HG03521 (cell line): ENCODE data around the gene TRIM47.

Experiments
- ATAC-seq: cut with Tn5 transposase; IDR thresholded peaks from one replicate; pipeline ENCODE4 v1.9.1; 2021; ENCODE audit warnings: mild to moderate bottlenecking, moderate library complexity; ENCODE audit not compliant: unreplicated experiment

The TRIM47 gene, protein sequence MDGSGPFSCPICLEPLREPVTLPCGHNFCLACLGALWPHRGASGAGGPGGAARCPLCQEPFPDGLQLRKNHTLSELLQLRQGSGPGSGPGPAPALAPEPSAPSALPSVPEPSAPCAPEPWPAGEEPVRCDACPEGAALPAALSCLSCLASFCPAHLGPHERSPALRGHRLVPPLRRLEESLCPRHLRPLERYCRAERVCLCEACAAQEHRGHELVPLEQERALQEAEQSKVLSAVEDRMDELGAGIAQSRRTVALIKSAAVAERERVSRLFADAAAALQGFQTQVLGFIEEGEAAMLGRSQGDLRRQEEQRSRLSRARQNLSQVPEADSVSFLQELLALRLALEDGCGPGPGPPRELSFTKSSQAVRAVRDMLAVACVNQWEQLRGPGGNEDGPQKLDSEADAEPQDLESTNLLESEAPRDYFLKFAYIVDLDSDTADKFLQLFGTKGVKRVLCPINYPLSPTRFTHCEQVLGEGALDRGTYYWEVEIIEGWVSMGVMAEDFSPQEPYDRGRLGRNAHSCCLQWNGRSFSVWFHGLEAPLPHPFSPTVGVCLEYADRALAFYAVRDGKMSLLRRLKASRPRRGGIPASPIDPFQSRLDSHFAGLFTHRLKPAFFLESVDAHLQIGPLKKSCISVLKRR

DNA sequence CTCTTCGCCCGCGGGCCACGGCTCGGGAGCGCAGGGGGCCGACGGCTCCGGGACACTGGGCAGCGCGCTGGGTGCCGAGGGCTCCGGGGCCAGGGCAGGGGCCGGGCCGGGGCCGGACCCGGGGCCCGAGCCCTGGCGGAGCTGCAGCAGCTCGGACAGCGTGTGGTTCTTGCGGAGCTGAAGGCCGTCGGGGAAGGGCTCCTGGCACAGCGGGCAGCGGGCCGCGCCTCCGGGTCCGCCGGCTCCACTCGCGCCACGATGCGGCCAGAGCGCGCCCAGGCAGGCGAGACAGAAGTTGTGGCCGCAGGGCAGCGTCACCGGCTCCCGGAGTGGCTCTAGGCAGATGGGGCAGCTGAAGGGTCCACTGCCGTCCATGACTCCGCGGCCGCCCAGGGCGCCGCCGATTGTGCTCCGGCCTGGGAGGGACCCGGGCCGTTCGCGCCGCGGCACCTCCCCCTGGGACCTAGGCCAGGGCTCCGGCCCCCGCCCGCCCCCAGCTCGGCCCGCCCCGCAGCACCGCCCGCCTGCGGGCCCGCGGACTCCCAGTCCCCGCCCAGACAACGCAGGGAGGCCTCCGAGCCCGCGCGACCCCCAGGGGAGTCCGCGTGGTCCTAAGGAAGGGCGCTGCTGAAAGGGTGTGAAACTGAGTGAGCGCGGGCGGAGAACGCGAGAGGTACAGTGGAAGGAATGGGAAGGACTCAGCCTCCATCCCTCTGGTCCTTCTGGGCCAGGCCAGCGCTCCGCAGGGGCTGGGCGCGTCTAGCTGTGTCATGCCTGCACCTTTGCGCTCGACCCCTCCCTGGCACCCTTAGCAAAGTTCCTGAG lies at the start of gene TRIM47:
TRIM47 (minus strand) TSS at position 408 of the 825 bp plus-strand sequence; CDS start at position 375, 33 bp downstream.
- peak; percentile 28 for ATAC-seq

DNA sequence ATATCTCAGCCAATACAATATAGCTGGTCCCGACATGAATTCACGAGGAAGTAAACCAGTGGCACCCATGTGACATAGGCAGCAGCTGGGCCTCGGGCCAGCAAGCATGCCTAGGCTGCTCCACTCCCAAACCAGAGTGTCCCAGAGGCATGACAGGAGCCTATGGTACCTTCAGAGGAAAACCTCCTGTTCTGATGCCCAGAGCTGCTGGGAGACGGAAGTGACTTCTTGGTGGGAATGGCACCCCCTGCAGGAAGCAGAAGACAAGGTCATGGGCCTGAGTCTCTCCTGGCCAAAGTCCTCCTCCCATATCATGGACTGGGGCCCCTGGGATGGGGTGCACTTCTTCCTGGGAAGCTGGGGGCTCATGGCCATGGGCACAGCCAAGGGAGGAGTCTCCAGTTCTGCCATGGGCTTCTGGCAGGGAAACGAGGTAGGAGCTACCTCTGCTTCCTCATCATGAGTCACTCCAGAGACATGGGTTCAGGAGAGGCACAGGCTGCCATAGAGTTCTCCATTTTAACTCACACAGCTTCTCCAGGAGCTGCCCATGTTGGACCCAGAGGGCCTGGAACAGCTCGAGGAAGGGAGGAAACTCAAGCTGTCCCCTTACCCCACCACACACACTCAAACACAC lies 49.0 kb upstream of the TRIM47 start:
- ATAC-seq = no peak

DNA sequence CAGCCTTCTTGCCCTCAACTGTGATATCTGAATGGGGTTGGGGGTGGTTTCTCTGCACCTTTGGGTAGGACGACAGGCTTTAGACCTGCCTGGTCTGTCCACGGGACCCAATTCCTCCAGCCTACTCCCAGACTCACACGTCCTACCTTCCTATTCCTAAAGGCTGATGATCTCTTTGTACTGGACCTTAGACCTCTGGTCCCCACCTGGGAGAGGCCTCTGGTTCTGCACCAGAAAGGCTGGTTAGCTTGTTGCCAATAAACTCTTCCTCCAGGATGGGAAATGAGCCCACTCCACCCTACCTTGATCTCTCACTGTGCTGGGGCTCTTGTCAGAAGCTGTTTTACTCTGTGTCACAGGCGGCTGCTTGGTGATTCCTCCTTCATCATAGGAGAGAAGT lies 48.1 kb upstream of the TRIM47 start:
- ATAC-seq = no peak

DNA sequence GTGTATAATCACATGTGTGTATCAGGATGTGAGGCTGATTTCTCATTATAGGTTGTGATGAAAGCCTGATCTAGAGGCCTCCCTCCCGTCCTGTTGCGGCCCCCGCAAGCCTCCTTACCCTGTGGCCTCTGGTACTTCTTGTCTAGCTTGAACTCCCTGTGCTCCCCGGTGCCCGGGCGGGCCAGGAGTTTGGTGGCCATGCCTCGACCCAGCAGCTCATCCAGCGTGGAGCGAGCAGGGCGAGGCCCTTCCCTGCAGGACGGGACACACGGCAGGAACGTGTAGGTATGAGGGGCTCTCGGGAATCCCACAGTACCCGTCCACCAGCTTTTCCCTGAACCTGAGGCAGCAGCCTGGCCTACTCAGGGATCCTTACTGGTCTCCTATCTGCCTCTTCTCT lies 47.5 kb upstream of the TRIM47 start:
- ATAC-seq = no peak

DNA sequence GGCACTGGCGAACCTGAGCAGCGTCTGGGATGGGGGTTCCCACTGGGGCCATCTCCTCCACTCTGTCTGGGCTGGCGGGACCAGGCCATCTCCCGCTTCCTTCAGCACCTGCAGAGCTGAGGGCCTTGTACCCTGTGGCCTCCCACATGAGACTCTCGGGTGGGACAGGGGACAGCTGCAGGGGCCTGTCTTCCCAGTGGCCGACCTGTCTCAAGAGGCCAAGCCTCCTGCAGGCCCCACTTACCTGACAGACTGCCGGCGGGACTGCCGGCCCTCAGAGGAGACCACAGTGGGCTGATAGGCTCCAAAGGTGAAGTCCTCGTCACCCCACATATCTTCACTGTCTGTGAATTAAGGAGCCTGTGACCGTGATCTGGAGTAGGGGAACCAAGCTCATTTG lies 46.7 kb upstream of the TRIM47 start:
- ATAC-seq = no peak

DNA sequence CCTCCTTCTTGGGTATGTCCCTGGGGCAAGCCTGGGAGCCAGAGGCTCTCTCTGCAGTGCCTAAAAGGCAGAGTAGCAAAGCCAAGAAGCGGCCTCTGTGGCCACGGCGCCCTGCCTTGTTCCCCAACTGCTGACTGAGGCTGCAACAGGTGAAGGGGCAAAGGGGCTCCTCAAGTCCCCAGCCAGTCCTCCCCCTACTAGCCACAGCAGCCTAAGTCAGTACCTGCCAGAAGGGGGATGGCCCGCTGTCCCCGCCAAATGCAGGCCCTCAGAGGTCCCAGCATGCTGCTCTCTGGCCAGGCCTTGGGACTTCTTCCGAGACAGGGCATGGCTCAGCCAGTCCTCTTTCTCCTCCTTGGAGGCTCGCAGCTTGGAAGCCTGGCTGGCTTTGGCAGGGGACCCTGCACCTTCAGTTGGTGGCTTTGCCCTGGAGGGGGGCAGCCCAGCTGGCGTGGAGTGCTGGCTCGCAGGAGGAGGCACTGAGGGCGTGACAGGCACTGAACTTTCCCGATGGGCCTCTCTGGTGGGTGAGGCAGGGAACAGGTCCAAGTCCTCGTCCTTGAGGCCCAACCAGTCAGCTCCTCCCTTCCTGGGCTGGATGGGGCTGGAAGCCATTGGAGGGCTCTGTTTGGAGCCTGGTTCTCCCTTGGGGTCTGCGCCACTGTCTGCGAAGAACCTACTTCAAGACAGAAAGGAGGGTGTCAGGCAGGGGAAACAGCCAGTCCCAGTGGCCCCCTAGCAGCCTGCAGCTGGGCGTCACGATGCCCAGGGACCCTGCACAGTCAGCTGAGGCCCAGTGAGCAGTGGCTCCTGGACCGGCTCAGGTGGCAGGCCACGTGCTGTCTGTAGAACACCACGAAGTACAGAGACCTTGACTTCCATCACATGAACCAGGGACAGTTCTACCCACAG lies 44.8 kb upstream of the TRIM47 start:
- no peak for ATAC-seq

DNA sequence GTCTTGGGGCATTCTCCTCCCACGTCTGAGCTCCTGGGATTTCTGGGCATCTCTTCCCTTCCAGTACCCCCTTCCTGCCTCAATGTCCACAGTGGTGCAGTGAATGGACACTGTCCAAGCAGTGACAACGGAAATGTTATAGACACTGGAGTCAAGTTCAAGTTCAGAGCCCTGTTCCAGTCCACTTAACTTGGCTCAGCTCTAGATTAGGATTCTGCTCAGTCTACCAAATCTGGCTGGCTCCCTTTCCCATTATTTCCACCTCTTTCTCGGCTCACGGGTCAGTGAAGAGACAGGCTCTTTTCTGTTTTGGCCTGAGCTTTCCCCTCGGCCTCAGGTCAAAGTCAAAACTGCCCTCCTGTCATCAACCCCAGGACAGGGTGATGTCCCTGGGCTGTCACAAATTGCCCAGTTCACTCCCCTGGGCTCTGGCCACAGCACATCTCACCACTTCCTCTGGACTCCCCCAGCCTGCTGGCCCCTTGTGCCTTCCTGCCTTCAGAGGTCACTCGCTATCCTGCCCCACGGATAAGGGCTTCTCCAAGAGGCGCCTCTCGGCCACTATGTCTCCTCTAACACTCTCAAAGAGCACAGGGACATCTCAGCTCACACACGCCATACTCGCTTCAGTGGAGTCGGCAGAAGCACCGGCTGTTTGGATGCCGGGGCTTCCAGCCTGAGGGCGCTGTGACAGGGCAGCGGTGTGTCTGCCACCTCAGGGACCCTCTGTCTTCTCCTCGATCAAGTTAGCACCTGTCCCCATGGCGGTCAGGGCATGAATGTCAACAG lies 44.0 kb upstream of the TRIM47 start:
- no peak for ATAC-seq

DNA sequence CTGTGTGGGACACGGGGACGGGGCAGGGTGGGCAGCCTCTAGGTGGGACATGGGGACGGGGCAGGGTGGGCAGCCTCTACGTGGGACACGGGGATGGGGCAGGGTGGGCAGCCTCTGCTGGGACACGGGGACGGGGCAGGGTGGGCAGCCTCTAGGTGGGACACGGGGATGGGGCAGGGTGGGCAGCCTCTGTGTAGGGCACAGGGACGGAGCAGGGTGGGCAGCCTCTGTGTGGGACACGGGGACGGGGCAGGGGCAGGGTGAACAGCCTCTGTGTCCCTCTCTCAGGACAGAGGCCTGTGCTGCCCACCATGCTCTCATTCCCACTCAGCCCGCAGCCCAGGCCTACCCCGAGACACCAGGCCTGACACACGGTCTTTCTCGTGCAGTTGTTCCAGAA lies 43.2 kb upstream of the TRIM47 start:
- ATAC-seq = no peak

DNA sequence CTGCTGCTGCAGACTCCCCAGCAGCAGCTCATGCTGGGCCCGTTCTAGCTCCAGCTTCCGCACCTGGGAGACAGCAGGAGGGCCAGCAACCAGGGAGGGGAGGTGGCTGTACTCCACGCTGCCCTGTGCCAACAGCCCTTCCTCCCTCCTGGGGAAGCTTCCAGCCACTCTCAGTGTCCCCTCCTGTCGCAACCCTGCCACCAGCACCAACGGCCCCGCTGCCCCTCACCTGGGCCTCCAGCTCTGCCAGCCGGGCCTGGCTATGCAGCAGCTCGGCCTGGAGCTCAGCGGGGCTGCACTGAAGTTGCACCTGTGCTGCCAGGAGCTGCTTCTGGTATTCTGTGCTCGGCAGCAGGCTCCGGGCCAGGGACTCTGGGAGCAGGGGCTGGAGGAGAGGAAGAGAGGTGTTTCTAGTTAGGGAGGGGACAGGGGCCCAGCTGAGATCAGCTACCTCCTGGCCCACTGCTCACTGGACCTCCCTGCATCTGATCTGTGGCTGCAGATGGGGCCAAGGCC lies 41.7 kb upstream of the TRIM47 start:
- no peak for ATAC-seq

DNA sequence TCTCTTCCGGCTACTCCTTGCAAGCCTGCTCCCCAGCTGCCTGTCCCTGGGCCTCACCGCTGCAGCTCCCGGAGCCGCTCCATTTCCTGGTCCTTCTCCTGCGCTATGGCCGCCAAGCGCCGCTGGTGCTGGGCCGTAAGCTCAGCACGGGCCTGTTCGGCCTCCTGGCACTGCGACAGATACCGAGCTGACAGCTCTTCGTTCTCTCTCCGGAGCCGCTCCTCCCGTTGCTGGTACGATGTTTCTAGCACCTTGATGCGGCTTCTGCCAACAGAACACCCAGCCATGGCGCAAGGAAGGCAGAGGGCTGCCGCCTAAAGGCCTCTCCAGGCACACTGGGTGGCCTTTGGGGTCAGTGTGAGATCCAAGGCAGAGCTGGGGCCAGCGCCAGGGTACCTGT lies 41.2 kb upstream of the TRIM47 start:
- ATAC-seq = no peak

DNA sequence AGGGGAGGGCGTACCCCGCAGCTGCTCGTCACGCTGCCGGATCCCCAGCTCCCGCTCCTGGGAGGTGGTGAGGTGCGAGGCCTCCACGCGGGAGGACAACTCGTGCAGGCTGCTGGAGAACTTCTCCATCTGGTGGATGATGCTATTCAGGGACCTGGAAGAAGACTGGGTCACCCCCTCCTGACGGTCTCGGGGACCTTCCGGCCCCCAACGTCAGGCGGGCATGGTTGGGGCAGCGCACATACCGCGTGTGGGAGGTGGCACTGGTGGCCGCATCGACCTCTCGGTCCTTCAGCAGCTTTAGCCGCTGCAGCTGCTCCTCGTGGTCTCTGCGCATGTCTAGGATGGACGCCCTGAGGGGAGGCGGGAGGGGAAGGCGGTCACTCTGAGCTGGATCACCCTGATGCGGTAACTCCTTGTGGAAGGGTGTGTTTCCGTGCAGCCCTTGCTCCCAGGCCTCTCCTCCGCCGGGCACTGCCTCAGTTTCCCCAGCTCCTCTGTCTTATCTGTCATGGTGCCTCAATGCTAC lies 39.6 kb upstream of the TRIM47 start:
- no peak for ATAC-seq

DNA sequence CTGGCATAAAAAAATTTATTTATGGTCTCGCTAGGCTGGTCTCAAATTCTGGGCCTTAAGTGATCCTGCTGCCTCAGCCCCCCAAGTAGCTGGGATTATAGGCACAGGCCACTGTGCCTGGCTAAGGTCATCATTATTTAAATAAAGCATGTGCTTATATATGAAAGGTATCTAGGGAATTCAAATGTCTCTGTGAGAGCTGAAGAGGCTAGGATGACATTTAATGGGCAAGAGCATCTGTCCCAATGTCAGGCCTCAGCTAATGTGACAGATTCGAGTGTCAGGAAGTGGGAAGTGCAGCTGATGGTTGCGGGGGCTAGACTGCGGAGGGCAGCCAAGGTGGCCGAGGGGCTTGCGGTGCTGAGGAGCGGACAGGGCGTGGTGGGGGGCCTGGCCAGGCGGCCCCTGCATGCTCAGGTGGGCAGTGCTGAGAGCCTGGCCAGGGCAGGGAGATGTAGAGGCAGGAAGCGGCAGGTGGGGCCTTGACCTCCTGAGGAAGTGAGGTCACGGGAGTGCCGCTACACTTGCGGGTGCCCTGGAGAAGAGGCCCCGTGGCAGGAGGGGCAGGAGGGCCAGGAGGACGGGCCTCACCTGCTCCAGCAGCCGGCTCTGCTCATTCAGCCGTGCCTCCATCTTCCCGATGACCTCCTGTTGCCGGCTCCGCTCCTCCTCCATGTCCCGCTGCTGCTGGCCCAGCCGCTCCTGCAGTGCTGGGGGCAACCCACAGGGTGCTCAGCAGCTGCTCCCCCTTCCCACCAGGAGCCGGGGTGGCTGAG lies 38.9 kb upstream of the TRIM47 start:
- ATAC-seq = no peak

DNA sequence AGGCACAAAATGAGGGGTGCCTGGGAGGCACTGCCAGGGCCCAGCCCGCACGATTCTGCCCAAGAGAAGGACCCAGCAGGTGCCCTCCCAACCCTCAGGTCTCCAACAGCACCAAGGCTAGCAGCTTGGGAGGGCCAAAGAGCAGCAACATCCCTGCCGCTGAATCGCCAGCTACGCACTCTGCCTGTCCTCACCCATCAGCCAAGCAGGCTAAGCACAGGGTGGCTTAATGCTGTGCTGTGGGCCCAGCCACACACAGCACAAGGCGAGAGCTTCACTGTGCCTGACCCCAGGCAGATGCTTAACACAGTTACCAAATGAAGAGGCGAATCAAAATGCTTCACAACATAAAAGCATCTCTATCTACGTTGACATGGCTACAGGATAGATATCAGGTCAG lies 36.9 kb upstream of the TRIM47 start:
- no peak for ATAC-seq

DNA sequence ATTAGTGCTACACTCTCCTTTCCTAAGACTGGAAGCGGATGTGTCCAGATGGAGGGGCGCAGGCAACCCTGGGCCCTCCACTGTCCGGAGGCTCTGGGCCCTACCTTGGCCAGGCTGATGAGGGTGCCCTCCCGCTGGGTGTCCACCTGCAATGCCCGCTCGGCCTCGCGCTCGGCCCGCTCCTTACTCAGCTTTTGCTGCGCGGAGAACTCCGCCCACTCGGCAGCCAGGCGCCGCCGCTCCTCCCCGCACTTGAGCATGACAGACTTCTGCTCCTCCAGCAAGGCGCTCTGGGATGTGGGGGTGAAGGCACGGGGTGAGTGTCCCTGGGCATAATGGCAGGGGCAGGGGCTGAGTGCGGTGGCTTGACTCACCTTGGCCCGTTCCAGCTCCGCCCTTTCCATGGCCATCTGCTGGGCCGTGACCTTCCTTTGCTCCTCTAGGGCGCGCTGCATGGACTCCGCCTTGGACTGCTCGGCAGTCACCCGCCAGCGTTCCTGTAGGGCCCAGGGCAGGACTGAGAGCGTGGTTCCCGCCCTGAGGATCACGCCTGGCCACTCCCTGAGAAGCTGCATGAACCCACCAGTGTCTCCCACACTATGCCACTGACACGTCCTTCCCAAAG lies 36.4 kb upstream of the TRIM47 start:
- no peak for ATAC-seq

DNA sequence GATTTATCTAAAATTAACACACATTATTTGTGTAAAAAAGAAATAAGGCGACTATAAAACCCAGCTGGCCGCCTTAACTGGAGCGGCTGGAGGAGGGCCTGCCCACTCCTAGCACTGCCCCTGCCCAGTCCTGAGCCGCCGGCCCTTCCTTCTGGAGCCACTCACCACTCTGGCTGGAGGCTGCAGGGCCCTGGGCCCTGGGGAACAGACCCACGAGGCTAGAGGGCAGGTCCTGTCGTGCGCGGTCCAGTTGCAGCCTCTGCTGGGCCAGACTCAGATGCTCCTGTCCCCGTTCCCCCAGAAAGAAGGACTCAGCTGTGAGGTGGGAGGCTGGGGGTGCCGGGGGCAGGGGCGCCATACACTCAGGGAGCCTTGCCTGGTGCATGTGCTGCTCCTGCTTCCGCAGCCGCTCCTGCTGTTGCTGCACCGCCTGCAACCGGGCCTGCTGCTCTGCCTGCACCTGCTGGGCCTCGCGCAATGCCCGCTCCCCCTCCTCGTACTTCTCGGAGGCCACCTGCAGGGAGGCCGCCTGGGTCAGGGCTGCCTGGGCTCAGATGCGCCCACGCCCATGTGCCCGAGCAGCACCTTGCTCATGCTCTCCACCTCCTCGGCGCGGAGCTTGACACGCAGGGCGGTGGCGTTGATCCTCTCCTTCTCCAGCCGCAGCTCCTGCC lies 35.3 kb upstream of the TRIM47 start:
- ATAC-seq = no peak

DNA sequence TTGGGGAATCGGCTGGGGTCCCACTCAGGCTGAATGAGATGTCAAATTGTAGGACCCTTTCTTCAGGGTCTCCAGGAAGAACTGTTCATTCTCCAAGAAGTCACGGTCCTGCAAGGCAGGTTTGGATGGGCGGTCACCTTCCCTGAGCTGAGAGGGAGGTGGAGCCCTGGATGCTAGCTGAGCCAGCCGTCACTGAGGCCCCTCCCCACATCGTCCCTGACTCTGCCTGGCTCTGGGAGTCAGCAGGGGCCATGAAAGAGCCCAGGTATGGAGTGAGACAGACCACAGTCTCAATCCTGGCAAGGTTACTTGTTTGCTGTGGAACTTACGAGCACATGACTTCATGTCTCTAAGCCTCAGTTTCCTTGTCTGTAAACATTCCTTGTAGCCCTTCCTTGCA lies 32.3 kb upstream of the TRIM47 start:
- no peak for ATAC-seq

DNA sequence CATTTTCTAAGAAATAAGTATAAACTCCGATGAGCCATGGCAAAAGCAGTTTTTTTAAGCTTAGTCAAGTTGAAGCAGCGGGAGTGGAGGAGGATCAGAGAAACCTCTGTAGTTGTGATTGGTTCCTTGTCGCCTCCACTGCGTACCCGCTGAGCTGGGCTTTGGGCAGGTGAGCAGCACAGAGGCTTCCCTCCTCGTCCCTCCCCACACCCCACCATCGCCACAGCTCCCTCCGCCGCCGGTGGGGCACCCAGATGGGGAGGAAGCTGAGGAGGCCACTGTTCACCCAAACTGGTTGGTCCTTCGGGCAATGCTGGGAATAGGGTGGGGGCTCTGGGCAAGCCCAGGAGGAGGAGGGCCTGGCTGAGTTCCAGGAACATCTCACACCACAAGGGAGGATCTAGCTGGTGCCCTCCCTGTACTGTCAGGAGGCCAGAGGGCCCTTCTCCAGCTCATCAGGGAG lies 31.5 kb upstream of the TRIM47 start:
- ATAC-seq = no peak
